HG03103 (cell line): ENCODE results near the gene ZDHHC7.

Experiments used
- ATAC-seq: cut with Tn5 transposase; IDR thresholded peaks from one replicate; pipeline ENCODE4 v1.9.1; 2021; ENCODE audit warnings: low read depth; ENCODE audit not compliant: unreplicated experiment

The ZDHHC7 gene

DNA sequence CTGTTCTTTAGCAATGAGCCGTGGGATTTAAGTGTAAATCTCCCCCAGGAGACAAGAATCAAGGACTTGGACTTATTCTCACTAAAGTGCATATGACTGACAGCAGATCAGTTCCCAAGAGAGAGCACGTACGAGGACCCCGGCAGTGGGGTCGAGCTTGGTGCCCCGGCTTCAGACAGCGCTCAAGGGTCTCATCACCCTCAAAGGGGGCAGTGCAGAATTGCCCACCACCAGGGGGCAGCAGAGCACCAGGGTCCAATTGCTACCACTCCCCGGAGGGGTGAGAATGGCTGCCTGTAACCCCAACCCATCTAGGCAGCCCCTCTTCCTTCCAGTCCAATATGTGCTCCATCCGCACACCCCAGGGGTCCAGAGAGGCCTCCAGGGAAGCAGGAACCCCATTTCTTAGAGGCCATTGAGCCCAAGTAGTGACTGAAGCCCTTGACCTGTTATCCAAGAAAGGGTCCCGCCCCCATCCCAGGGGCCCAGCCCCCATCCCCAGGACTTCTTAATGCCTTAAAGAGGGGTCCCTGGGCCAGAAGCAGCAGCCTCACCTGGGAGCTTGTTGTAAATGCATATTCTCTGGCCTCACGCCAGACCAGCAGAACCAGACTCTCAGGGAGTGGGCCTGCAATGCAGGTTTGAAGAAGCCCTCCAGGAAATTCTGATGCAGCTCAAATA is 86.1 kb downstream of the ZDHHC7 start:
- ATAC-seq, result no peak

DNA sequence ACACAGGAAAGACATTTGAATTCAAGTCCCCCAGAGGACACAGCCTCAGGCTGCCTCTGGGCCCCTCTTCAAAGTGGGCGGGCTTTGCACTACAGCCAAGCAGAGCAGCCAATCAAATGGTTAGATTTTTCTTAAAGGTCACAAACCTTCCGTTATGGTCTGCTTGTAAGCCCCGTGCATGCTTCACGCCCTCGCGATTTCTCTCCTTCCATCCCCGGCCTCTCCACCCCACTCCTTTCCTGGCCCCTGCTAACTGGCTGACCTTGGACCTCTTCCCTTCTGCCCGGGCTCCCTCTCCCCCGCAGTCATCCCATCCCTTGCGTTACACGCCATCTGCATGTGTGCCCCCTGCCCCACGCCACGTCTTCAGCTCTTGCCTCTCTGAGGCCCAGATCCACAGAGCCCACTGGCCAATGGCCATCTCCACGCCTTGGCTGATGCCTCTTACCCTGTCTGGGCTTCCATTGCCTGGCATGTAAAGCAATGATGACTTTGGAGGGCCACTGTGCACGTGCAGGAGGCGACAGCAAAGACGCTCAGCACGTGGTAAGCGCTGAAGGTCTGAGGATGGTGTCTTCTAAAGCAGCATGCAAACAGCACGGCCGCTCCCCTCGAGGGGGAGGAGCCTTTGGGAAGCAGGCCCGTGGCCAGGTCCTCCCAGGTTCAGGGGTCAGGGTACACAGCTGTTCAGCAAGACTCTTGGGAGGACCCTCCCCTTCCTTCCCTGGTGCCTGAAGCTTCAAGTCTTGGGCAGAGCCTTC is 86.8 kb downstream of the ZDHHC7 start:
- ATAC-seq, result no peak
